ENCODE data around the gene RNF149.

- TF ChIP-seq RAD21 (conservative IDR thresholded peaks at IDR 0.05 in 1 of 2, IDR thresholded peaks at IDR 0.05 in 1 of 2) (no peak), POLR2A (IDR thresholded peaks at IDR 0.05; ENCODE audit: low read length) (no peak), REST (IDR thresholded peaks at IDR 0.05) (no peak), HMGXB4 (CRISPR knock-in tag; IDR thresholded peaks at IDR 0.05; ENCODE audit: borderline replicate concordance) (no peak), MYC (IDR thresholded peaks at IDR 0.05; ENCODE audit: borderline replicate concordance, low read length) (no peak), HES2 (IDR thresholded peaks at IDR 0.05) (no peak), SREBF2 (IDR thresholded peaks at IDR 0.05) (no peak), ZC3H11A (IDR thresholded peaks at IDR 0.05) (no peak)
- TF ChIP-seq, protein P1, sequence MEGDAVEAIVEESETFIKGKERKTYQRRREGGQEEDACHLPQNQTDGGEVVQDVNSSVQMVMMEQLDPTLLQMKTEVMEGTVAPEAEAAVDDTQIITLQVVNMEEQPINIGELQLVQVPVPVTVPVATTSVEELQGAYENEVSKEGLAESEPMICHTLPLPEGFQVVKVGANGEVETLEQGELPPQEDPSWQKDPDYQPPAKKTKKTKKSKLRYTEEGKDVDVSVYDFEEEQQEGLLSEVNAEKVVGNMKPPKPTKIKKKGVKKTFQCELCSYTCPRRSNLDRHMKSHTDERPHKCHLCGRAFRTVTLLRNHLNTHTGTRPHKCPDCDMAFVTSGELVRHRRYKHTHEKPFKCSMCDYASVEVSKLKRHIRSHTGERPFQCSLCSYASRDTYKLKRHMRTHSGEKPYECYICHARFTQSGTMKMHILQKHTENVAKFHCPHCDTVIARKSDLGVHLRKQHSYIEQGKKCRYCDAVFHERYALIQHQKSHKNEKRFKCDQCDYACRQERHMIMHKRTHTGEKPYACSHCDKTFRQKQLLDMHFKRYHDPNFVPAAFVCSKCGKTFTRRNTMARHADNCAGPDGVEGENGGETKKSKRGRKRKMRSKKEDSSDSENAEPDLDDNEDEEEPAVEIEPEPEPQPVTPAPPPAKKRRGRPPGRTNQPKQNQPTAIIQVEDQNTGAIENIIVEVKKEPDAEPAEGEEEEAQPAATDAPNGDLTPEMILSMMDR (IDR thresholded peaks at IDR 0.05) = no peak
- TF ChIP-seq, protein P2, sequence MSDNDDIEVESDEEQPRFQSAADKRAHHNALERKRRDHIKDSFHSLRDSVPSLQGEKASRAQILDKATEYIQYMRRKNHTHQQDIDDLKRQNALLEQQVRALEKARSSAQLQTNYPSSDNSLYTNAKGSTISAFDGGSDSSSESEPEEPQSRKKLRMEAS (IDR thresholded peaks at IDR 0.05) = no peak
Measured at GRCh38 chr2:101232770-101233169, 75.7 kb downstream of the RNF149 start.
